ENCODE measurements around the gene CES2.

- TF ChIP-seq POLR2AphosphoS2 (conservative IDR thresholded peaks at IDR 0.05; ENCODE audit: low read length) (no peak), MAZ (IDR thresholded peaks at IDR 0.05; ENCODE audit: borderline replicate concordance, low read depth, low read length) (no peak), USF2 (IDR thresholded peaks at IDR 0.05) (no peak), ATOH8 (CRISPR knock-in tag; IDR thresholded peaks at IDR 0.05; ENCODE audit: low read depth) (no peak), HDAC2 (IDR thresholded peaks at IDR 0.05) (no peak), KDM5A (IDR thresholded peaks at IDR 0.05) (no peak), CEBPB (IDR thresholded peaks at IDR 0.05) (no peak)
Measured at GRCh38 chr16:66935314-66936011, at the start of gene CES2.
